ENCODE data around the gene GLIPR1L1. TPM values are rescaled to one million over a fixed set of nuclear protein-coding genes. Genes with fewer than 3 reads are reported as not detected.
A peak's percentile ranks its signal among the peaks of the same experiment; 100 is the strongest.

Gene GLIPR1L1
- total RNA-seq, 1 experiment from 2014 or later, result not detected

DNA sequence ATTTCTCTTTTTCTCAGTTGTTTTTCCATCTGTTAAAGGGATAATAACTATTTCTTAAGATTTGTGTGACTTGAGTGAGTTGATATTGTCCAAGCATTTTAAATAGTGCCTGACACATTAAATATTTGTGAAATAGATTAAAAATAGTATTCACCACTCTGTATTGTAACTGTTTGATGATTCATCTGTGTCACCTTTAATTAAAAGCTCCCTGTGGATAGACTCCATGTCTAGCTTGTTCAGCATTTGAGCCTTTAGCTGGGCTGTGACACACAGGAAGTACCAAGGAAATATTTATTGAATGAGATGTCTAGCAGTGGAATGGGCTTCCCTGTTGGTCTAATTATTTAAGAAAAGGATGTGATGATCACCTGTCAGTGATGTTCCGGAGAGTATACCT, 54.6 kb downstream of the GLIPR1L1 start:
- H3K4me1 ChIP-seq (ENCODE audit: control insufficient read depth in 1 of 2, insufficient read depth in 2 of 2, low read length in 2 of 2), result peaks cover 26 to 46% of the 10 kb centered on the region in 2 experiments
- H3K27ac ChIP-seq (ENCODE audit: low read depth, low read length), result peak overlapping the region; percentile 77
- no peaks in the 10 kb centered on the region for H3K36me3 ChIP-seq (ENCODE audit: control insufficient read depth in 1 of 2, insufficient read depth in 2 of 2, low read length in 2 of 2)
- RAD21 ChIA-PET (ENCODE audit: low non-redundant PET in 1 of 2, low total read pairs in 2 of 2, uncharacterized antibody in 2 of 2, unreplicated experiment in 2 of 2), result interaction anchor here in 1 of 2 experiments (1.5 kb wide), 1 partner anchor 55 kb away, joined by 3 read pairs; the partner anchor contains the start of gene GLIPR1L1
- H3K79me2 ChIP-seq (ENCODE audit: insufficient read depth, low read length), result peaks cover 9% of the 10 kb centered on the region; the same call in 1 of the 2 replicates
- BruUV-seq (replicated peaks), result no TSS peak
- H3K9me3 ChIP-seq (ENCODE audit: control insufficient read depth in 1 of 2, insufficient read depth in 1 of 2, low read depth in 1 of 2, low read length in 2 of 2), result no peaks in the 10 kb centered on the region
- H2AFZ ChIP-seq (ENCODE audit: low read depth, low read length, poor library complexity, severe bottlenecking), result no peak overlapping the region
- H3K4me3 ChIP-seq (replicated peaks in 1 of 2; ENCODE audit: low read depth in 1 of 2, low read length in 2 of 2), result peak overlapping the region; percentile 49 to 63; a peak in 3 of 4 replicates
- CTCF ChIA-PET, result interaction anchor here (0.6 to 0.9 kb wide), 2 partner anchors 54 to 55 kb away, joined by 3 read pairs; partner anchors contain the start of gene GLIPR1L1
- intact Hi-C loops (cut with micrococcal nuclease), result loop anchor here (5.0 kb wide), 1 partner anchor 42 kb away; no protein-coding TSS in a partner anchor
- POLR2A ChIA-PET, result no interaction called here
- peak; percentile 44 for ATAC-seq
- H3K4me2 ChIP-seq (ENCODE audit: low read length), result peak overlapping the region; percentile 85
- no peaks in the 10 kb centered on the region for H3K27me3 ChIP-seq (ENCODE audit: insufficient read depth, low read length)
- peak; percentile 78 for DNase-seq (ENCODE audit: low read depth, low spot score)
- no peaks in the 10 kb centered on the region for H3K9me2 ChIP-seq (ENCODE audit: insufficient read depth)
- no peaks in the 10 kb centered on the region for H4K20me1 ChIP-seq (ENCODE audit: insufficient read depth)
- H3K9ac ChIP-seq (ENCODE audit: low read length), result peak overlapping the region; percentile 62
- TF ChIP-seq JUND (IDR thresholded peaks at IDR 0.05) (peak; percentile 89), YY1 (IDR thresholded peaks at IDR 0.05; ENCODE audit: extremely low read depth, insufficient replicate concordance, low read depth, low read length) (peak; percentile 62), FOSL1 (IDR thresholded peaks at IDR 0.05; ENCODE audit: low read depth) (peak; percentile 89), RAD21 (IDR thresholded peaks at IDR 0.05; ENCODE audit: low read depth) (peak; percentile 24; the same call in 1 of the 2 replicates), TCF7L2 (IDR thresholded peaks at IDR 0.05; ENCODE audit: borderline replicate concordance, extremely low read depth, insufficient read depth, insufficient read length) (peak; percentile 29), ELF1 (IDR thresholded peaks at IDR 0.05; ENCODE audit: borderline replicate concordance, low read depth) (peak; percentile 38; the same call in 1 of the 2 replicates), ZNF274 (IDR thresholded peaks at IDR 0.05; ENCODE audit: low read depth, low read length) (no peak), EZH2phosphoT487 (IDR thresholded peaks at IDR 0.05; ENCODE audit: borderline replicate concordance) (no peak), MAX (IDR thresholded peaks at IDR 0.05) (peak; percentile 39; the same call in 1 of the 2 replicates), SP1 (IDR thresholded peaks at IDR 0.05; ENCODE audit: low read depth) (peak; percentile 77), SRF (IDR thresholded peaks at IDR 0.05; ENCODE audit: low read depth) (no peak), CEBPB (IDR thresholded peaks at IDR 0.05; ENCODE audit: low read depth) (peak; percentile 54), REST (IDR thresholded peaks at IDR 0.05; ENCODE audit: low read depth) (no peak), ZFX (IDR thresholded peaks at IDR 0.05) (no peak), CBX3 (IDR thresholded peaks at IDR 0.05; ENCODE audit: low read depth) (peak; percentile 92), EZH2 (IDR thresholded peaks at IDR 0.05) (no peak), EGR1 (IDR thresholded peaks at IDR 0.05; ENCODE audit: low read depth) (peak; percentile 20; the same call in 1 of the 2 replicates), POLR2AphosphoS5 (IDR thresholded peaks at IDR 0.05; ENCODE audit: low read depth, low read length) (0 out of 2 replicates have a peak, but pooled peaks have one; percentile 9), SIN3A (IDR thresholded peaks at IDR 0.05; ENCODE audit: low read depth) (peak; percentile 36; the same call in 1 of the 2 replicates)
- TF ChIP-seq, protein P1, sequence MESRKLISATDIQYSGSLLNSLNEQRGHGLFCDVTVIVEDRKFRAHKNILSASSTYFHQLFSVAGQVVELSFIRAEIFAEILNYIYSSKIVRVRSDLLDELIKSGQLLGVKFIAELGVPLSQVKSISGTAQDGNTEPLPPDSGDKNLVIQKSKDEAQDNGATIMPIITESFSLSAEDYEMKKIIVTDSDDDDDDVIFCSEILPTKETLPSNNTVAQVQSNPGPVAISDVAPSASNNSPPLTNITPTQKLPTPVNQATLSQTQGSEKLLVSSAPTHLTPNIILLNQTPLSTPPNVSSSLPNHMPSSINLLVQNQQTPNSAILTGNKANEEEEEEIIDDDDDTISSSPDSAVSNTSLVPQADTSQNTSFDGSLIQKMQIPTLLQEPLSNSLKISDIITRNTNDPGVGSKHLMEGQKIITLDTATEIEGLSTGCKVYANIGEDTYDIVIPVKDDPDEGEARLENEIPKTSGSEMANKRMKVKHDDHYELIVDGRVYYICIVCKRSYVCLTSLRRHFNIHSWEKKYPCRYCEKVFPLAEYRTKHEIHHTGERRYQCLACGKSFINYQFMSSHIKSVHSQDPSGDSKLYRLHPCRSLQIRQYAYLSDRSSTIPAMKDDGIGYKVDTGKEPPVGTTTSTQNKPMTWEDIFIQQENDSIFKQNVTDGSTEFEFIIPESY (IDR thresholded peaks at IDR 0.05; ENCODE audit: extremely low read depth, insufficient replicate concordance, low read length), result no peak
- TF ChIP-seq, protein P2, sequence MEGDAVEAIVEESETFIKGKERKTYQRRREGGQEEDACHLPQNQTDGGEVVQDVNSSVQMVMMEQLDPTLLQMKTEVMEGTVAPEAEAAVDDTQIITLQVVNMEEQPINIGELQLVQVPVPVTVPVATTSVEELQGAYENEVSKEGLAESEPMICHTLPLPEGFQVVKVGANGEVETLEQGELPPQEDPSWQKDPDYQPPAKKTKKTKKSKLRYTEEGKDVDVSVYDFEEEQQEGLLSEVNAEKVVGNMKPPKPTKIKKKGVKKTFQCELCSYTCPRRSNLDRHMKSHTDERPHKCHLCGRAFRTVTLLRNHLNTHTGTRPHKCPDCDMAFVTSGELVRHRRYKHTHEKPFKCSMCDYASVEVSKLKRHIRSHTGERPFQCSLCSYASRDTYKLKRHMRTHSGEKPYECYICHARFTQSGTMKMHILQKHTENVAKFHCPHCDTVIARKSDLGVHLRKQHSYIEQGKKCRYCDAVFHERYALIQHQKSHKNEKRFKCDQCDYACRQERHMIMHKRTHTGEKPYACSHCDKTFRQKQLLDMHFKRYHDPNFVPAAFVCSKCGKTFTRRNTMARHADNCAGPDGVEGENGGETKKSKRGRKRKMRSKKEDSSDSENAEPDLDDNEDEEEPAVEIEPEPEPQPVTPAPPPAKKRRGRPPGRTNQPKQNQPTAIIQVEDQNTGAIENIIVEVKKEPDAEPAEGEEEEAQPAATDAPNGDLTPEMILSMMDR (IDR thresholded peaks at IDR 0.05 in 2 of 3, conservative IDR thresholded peaks at IDR 0.05 in 1 of 3; ENCODE audit: borderline replicate concordance in 1 of 3, insufficient read depth in 1 of 3, low read depth in 2 of 3, low read length in 2 of 3), result no peak

Data from HCT116 (cell line).